K562 (cell line): ENCODE results near the gene MYOZ3. TPM values are rescaled to one million over a fixed set of nuclear protein-coding genes. Genes with fewer than 3 reads are reported as not detected.
A peak's percentile ranks its signal among the peaks of the same experiment; 100 is the strongest.

Experiments used
- ATF7 ChIP-seq: fragments of 450-650 bp; IDR thresholded peaks from 2 replicates; pipeline ENCODE4 v1.7.1; 2014; ENCODE audit warnings: mild to moderate bottlenecking, moderate library complexity
- CEBPG ChIP-seq, 3 experiments: fragments of 200-800 bp in 1 of 3; sonication (Bioruptor generic) in 1 of 3; sonication (generic) in 1 of 3; formaldehyde crosslinking in 1 of 3; IDR thresholded peaks in 2 of 3; conservative IDR thresholded peaks in 1 of 3; 2 replicates each; pipeline versions ENCODE4 v1.6.1 to v1.8.0; 2016 to 2022; ENCODE audit warnings: missing compliant biosample characterization in 2 of 3, missing genetic modification characterization in 2 of 3, mild to moderate bottlenecking in 1 of 3, missing genetic modification reagents in 1 of 3
- CHD4 ChIP-seq: fragments of 200-600 bp; sonication (generic); IDR thresholded peaks from 3 replicates; pipeline ENCODE4 v1.6.1; 2012; ENCODE audit warnings: low read depth, mild to moderate bottlenecking, mixed read lengths, low read length, inconsistent platforms; ENCODE audit not compliant: insufficient read depth, insufficient replicate concordance, poor library complexity, severe bottlenecking
- COPS2 ChIP-seq: fragments of 450-650 bp; conservative IDR thresholded peaks from 2 replicates; pipeline ENCODE4 v1.6.1; 2016; ENCODE audit warnings: mild to moderate bottlenecking, moderate library complexity
- EHMT2 ChIP-seq: fragments of 450-650 bp; IDR thresholded peaks from 2 replicates; pipeline ENCODE4 v1.6.1; 2018; ENCODE audit warnings: antibody characterized with exemption
- ETS1 ChIP-seq: conservative IDR thresholded peaks from 2 replicates; pipeline ENCODE4 v1.6.1; 2011; ENCODE audit warnings: low read depth, mild to moderate bottlenecking, low read length; ENCODE audit not compliant: control insufficient read depth
- HDAC1 ChIP-seq, 2 experiments: fragments of 450-650 bp; IDR thresholded peaks; 2 replicates each; pipeline ENCODE4 v1.6.1; 2016 to 2017; ENCODE audit warnings: inconsistent platforms in 1 of 2, mild to moderate bottlenecking in 1 of 2, moderate library complexity in 1 of 2
- NFXL1 ChIP-seq: fragments of 450-650 bp; formaldehyde crosslinking; IDR thresholded peaks from 2 replicates; pipeline ENCODE4 v1.4.0; 2021; ENCODE audit warnings: mild to moderate bottlenecking
- PHF21A ChIP-seq: fragments of 450-650 bp; IDR thresholded peaks from 2 replicates; pipeline ENCODE4 v1.6.1; 2017; ENCODE audit warnings: low read depth, borderline replicate concordance
- RFX7 ChIP-seq: fragments of 250-450 bp; sonication (Bioruptor Pico); IDR thresholded peaks from 2 replicates; pipeline ENCODE4 v1.5.1; 2021; ENCODE audit warnings: mild to moderate bottlenecking
- STAG1 ChIP-seq: sonication (generic); formaldehyde crosslinking; IDR thresholded peaks from 2 replicates; pipeline ENCODE4 v1.5.0; 2020; ENCODE audit warnings: missing genetic modification reagents, borderline replicate concordance
- TCF15 ChIP-seq: fragments of 250-450 bp; sonication (Bioruptor Pico); IDR thresholded peaks from 2 replicates; pipeline ENCODE4 v1.8.0; 2022; ENCODE audit warnings: moderate library complexity, mild to moderate bottlenecking, inconsistent platforms
- ZNF143 ChIP-seq: sonication (generic); formaldehyde crosslinking; IDR thresholded peaks from 2 replicates; pipeline ENCODE4 v1.9.0; 2022; ENCODE audit warnings: mild to moderate bottlenecking, missing genetic modification reagents
- ZNF395 ChIP-seq: fragments of 200-800 bp; sonication (Bioruptor generic); IDR thresholded peaks from 2 replicates; pipeline ENCODE4 v1.6.1; 2017; ENCODE audit warnings: missing genetic modification characterization, missing compliant biosample characterization
- ZNF699 ChIP-seq: fragments of 250-450 bp; sonication (Bioruptor Pico); IDR thresholded peaks from 2 replicates; pipeline ENCODE4 v1.8.0; 2021; ENCODE audit warnings: mild to moderate bottlenecking, moderate library complexity; ENCODE audit not compliant: insufficient replicate concordance
- polyA plus RNA-seq, 8 experiments: library from polyadenylated mRNA; depleted of rRNA in 4 of 8; stranded (reverse) in 5 of 8; unstranded in 3 of 8; fragments of >200 nt; fragmentation: Nextera tagmentation in 2 of 8; fragmentation: Illumina TruSeq in 1 of 8; extraction: Ambion mirVana in 2 of 8; extraction: Trizol in 1 of 8; gene quantifications; 2 replicates each; pipeline versions ENCODE4 v1.2.1 to v1.2.3, GENCODE V29; 2011 to 2014; ENCODE audit warnings: inconsistent platforms in 1 of 8, missing spikeins in 1 of 8
- total RNA-seq, 7 experiments: library from RNA; depleted of rRNA in 6 of 7; stranded (reverse); fragments of >200 nt in 6 of 7; fragmentation: Illumina TruSeq in 2 of 7; extraction: Trizol in 2 of 7; gene quantifications; 2 replicates each; pipeline versions ENCODE4 v1.2.1 to v1.2.3, GENCODE V29; 2011 to 2021; ENCODE audit warnings: low replicate concordance in 1 of 7

The MYOZ3 gene
- total and polyA plus RNA-seq, 9 of the 15 experiments (the other 6 are each of a cell fraction or from before 2014, with no cell fraction given), result not detected

GRCh38 chr5:150703762-150704161 is 42.7 kb downstream of the MYOZ3 start (continued):
- TF ChIP-seq CHD4, result no peak
- no peak for TF ChIP-seq STAG1 (CRISPR knock-in tag)
- no peak for TF ChIP-seq ETS1
- TF ChIP-seq COPS2, result no peak
- no peak for TF ChIP-seq ZNF395 (CRISPR knock-in tag)
- no peak for TF ChIP-seq ZNF143 (CRISPR knock-in tag)
- TF ChIP-seq EHMT2, result 0 out of 2 replicates have a peak, but pooled peaks have one; percentile 16
- TF ChIP-seq HDAC1 (IDR thresholded peaks at IDR 0.05), result no peak
- peak; percentile 88 for TF ChIP-seq ATF7
- no peak for TF ChIP-seq TCF15 (CRISPR knock-in tag)
- TF ChIP-seq ZNF699 (CRISPR knock-in tag), result no peak
- TF ChIP-seq PHF21A, result no peak
- no peak for TF ChIP-seq NFXL1 (CRISPR knock-in tag)
- TF ChIP-seq RFX7 (CRISPR knock-in tag), result no peak
- no peak for TF ChIP-seq CEBPG (CRISPR knock-in tag; IDR thresholded peaks at IDR 0.05)
- peak; percentile 26 to 67; a peak in 1 of 4 replicates for TF ChIP-seq CEBPG (tag; conservative IDR thresholded peaks at IDR 0.05 in 1 of 2, IDR thresholded peaks at IDR 0.05 in 1 of 2)
